NCI-H2107 treated with DMSO at 0.1 percent for 48 hours (cell line): ENCODE measurements around the gene IFNL3.
"Not testable (repeated sequence)": the region's sequence is repeated elsewhere in the genome, so short reads cannot be mapped to it uniquely, and the experiment has no call there.

ENCODE experiments used
- DNase-seq: peaks from one replicate; lab custom pipeline; 2025; ENCODE audit not compliant: unreplicated experiment; lab: John Stamatoyannopoulos, UW

The IFNL3 gene

DNA sequence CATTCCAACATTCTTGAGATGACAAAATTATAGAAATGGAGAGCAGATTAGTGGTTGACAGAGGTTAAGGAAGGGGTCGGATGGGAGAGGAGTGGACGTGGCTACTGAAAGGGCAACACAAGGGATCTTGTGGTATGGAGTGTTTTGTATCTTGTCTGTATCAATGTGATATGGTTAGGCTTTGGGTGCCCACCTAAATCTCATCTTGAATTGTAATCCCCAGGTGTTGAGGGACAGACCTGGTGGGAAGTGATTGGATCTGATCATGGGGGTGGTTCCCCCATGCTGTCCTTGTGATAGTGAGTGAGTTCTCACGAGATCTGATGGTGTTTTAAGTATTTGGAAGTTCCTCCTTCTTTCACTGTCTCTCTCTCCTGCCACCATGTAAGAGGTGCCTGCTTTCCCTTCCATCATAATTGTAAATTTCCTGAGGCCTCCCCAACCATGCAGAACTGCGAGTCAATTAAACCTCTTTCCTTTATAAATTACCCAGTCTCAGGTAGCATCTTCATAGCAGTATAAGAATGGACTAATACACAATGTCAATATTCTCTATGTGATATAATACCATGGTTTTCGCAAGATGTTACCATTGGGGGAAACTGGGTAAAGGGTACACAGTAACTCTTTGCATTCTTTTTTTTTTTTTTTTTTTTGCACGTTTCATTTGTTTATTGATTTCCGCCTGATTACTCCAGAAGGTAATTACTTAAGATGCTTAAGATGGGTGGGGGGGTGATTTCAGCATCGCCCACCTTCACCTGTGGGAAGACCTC lies 8.8 kb upstream of the IFNL3 start:
- no peak for DNase-seq

DNA sequence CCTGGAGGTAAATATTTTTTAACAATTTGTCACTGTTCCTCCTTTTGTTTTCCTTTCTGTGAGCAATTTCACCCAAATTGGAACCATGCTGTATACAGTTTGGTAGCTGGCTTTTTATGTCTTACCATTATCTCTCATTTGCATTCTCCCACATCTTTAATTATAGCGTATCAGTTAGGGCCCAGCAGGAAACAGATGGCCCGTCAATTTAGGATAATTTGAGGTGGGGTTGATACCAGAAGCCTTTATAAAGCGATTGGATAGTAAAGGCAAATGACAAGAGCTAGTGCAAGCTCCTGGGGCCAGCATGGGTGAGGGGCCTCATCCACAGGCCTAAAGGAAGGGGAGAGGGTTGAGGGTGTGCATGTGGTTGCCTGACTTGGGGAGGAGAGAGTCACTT lies 7.7 kb upstream of the IFNL3 start:
- no peak for DNase-seq

GRCh38 chr19:39251846-39252245 lies 7.0 kb upstream of the IFNL3 start:
- DNase-seq = no peak

GRCh38 chr19:39251081-39251480 lies 6.3 kb upstream of the IFNL3 start:
- DNase-seq = no peak

DNA sequence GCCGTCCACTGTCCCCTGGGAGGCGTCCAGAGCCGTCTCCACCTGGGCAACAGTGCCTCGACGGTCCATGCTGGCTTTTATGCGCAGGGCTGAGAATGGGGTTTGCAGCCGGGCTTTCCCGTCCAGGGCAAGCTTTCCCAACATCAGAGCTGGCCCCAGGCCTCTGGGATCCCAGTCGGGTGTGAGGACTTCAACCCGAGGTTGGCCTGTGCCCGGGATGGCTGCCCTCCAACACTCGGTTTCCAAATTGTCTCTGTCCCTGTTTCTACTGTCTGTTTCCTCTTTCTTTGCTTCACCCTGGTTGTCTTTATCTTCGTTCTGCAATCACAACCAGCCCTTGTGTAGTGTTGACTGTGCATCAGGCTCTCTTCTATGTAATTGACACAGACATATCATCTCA lies 4.0 kb upstream of the IFNL3 start, which contains the start of gene IFNL4:
Gene IFNL4 (minus strand): TSS at position 51 of the 400 bp plus-strand sequence.
- DNase-seq = no peak

DNA sequence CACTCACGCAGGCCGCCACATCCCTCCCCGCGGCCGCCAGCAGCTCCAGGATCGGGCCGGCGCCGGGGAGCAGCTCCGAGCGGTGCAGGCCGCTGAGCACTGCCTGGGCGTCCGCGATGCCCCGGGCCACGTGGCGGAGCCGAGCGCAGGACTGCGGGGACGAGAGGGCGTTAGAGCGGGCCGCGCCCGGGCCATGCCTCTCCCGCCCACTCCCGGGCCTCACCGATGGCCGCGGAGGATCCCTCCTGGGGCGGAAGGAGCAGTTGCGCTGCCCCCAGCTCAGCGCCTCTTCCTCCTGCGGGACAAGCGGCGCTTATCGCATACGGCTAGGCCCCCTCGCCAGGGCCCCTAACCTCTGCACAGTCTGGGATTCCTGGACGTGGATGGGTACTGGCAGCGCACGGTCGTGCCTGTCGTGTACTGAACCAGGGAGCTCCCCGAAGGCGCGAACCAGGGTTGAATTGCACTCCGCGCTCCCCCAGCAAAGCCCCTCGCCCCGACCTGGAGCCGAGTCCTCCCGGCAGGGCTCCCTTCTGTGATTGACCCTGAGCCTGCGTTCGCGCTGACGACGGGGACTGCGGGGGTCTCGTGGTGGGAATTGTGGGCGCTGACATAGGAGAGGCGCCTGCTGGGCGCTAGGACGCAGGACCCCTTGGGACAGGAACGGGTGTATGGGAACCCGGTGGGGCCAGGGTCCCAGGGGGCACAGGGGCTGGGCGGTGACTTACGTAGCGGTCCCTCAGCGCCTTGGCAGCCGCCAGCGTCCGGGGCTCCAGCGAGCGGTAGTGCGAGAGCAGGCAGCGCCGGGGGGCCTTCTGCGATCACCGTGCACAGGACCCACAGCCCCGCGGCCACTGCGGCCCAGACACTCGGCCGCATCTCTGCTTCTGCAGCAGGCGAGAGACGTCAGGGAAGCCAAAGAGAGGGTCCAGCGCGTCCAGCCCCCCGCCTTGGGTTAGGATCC lies 3.2 kb upstream of the IFNL3 start:
- no peak for DNase-seq

- no peak for DNase-seq
These were observed 2.3 kb upstream of the IFNL3 start for GRCh38 chr19:39246951-39247669.

DNA sequence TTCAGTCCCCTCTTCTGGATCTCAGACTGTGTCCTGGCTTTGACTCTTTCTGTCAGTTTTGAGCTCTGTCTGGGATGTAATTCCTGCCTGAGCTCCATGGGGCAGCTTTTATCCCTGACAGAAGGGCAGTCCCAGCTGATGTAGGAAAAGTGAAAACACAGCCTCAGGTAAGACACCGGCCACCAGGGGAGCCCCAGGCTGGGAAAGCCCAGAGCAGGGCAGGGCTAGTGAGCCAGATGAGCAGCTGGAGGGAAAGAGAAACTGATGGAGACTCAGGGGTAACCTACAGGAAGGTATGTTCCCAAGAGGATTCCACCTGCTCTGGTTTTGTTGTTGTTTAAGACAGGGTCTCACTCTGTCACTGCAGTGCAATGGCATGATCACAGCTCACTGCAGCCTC lies 360 bp upstream of the IFNL3 start:
- DNase-seq = not testable (repeated sequence)

DNA sequence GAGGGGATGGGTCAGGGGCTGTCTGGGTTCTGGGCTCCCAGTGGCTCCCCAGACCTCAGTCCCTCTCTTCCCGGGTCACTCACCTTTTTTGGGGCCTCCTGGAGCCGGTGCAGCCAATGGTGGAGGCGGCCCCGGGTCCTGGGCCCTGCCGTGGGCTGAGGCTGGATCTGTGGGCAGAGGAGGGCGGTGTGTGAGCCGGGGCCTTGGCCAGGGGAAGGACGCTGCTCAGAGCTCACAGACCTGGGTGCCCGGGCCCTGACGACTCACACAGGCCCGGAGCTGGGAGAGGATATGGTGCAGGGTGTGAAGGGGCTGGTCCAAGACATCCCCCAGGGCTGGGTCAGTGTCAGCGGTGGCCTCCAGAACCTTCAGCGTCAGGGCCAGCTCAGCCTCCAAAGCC lies 1.1 kb downstream of the IFNL3 start:
- DNase-seq = not testable (repeated sequence)

DNA sequence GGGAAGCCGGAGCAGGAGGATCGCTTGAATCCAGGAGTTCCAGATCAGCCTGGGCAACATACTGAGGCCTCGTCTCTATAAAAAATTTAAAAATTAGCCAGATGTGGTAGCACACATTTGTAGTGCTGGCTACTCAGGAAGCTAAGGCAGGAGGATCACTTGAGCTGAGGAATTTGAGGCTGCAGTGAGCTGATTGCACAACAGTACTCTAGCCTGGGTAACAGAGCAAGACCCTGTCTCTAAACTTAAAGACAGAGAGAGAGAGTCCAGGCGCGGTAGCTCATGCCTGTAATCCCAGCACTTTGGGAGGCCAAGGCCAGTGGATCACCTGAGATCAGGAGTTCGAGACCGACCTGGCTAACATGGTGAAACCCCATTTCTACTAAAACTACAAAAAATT lies 4.4 kb downstream of the IFNL3 start:
- DNase-seq = no peak

DNA sequence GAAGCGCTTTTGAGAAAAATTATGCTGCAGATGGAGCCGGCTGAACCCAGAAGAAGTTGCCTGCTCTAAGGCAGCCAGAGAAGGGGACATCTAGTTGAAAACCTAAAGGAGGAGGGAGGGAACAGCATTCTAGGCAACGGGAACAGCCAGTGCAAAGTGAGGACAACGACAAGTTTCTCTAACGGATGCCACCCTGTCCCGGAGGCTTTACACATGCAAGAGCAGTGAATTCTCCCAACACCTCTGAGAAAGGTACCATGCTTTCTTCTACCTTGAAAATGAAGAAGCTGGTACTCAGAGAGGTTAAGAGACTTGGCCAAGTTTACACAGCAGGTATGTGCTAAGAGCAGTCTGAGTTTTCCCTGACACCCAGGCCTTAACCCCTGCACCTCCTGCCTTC lies 5.9 kb downstream of the IFNL3 start:
- no peak for DNase-seq

GRCh38 chr19:39238209-39238608 lies 6.6 kb downstream of the IFNL3 start:
- no peak for DNase-seq

DNA sequence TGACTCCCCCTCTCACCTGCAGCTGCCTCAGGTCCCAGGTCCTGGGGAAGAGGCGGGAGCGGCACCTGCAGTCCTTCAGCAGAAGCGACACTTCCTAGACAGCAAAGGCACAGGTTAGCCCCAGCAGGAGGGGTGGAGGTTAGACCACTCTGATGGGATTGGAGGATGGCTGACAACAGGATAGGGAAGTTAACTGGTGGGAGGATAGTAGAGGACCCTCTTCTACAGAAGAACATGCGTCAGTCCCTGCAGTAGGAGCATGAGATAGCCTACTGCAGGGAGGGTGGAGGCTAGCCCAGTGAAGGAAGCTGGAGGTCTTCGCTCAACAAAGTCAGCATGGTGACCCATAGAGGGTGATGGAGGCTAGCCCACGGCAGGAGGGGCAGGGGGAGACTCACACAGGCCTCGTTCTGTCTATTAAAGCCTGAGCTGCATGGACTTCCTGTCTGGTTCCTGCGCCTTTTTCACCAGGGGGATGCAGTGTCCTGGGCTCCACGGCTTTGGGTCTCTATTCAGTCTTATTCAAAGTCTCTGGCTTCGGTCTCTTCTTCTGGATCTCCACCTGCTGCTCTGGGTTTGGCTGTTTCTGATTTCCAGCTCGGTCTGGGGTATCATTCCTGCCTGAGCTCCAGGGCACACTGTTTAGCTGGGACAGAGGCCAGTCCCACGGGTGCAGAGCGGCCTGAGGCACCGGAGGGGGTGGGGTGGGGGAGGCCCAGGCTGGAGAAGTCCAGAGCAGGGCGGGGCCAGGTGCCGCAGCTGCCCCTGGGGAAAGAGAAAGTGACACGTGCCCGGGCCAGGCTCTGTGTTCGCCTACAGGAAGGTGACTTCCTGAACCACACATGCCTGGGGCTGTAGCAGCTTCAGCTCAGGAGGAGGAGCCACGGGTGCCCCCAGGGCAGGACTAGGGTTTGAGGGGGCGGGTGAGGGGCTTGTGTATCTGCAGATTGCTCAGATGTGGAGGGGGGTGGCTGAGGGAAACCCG lies 7.3 kb downstream of the IFNL3 start:
- no peak for DNase-seq

DNA sequence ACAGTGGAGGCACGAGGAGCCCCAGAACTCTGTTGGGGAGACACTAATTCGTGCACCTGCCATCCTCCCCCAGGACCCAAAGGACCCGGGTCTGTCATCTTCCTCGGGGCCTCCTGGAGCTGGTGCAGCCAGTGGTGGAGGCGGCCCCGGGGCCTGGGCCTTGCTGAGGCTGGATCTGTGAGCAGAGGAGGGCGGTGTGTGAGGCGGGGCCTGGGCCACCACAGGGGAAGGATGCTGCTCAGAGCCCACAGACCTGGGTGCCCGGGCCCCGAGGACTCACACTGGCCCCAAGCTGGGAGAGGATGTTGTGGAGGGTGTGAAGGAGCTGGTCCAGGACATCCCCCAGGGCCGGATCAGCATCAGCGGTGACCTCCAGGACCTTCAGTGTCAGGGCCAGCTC lies 8.3 kb downstream of the IFNL3 start:
- DNase-seq = no peak

DNA sequence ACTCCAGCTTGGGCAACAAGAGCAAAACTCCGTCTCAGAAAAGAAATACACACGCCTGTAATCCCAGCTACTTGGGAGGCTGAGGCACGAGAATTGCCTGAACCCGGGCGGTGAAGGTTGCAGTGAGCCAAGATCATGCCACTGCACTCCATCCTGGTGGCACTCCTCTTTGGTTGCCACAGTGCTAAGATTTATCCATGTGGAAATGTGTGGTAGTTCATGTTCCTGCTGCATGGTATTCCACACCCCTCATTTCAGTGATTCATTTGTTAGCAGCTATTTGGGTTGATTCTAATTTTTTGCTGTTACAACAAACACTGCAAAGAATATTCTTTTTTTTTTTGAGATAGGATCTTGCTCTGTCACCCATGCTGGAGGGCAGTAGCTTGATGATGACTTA lies 12.1 kb downstream of the IFNL3 start:
- no peak for DNase-seq

- no peak for DNase-seq
These were observed 14.6 kb downstream of the IFNL3 start for GRCh38 chr19:39230096-39230764.

GRCh38 chr19:39224910-39225309 lies 19.9 kb downstream of the IFNL3 start:
- DNase-seq = no peak

DNA sequence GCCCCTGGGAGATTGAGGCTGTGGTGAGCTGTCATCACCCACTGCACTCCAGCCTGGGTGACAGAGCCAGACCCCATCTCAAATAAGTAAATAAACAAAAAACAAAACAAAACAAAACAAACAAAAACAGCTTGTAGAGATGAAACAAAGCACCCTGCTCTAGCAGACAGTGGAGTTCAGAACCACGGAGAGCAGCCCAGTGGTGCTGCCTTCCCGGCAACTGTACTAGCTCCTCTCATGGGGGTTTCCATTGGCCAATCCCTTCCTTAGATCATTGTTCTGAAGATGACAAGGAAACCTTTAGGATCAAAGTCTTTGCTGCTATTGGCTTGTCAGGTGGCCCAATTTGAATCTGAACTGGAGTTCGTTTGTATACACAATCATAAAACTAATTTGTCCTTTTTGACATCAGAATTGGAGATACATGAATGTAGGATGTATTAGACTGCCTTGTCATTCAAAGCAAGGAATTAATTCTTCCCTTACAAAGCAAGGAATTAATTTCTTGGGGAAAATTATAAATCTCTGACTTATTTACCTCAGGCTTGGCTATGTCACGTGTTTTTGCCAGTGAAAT lies 21.0 kb downstream of the IFNL3 start:
- DNase-seq = no peak

GRCh38 chr19:39219108-39219507 lies 25.7 kb downstream of the IFNL3 start:
- DNase-seq = not testable (repeated sequence)
